ENCODE measurements around the gene ATG9B.

DNA sequence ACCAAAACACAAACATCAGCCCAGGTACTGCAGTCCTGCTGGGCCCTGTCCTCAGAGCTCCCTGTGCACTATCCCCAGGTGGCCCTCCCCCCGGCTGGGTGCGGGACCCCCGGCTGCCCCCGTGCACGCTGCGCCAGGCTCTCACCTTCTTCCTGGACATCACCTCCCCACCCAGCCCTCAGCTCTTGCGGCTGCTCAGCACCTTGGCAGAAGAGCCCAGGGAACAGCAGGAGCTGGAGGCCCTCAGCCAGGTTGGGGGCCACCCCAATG lies 14.3 kb downstream of the ATG9B start:
- TF ChIP-seq, protein P1, sequence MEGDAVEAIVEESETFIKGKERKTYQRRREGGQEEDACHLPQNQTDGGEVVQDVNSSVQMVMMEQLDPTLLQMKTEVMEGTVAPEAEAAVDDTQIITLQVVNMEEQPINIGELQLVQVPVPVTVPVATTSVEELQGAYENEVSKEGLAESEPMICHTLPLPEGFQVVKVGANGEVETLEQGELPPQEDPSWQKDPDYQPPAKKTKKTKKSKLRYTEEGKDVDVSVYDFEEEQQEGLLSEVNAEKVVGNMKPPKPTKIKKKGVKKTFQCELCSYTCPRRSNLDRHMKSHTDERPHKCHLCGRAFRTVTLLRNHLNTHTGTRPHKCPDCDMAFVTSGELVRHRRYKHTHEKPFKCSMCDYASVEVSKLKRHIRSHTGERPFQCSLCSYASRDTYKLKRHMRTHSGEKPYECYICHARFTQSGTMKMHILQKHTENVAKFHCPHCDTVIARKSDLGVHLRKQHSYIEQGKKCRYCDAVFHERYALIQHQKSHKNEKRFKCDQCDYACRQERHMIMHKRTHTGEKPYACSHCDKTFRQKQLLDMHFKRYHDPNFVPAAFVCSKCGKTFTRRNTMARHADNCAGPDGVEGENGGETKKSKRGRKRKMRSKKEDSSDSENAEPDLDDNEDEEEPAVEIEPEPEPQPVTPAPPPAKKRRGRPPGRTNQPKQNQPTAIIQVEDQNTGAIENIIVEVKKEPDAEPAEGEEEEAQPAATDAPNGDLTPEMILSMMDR (IDR thresholded peaks at IDR 0.05; ENCODE audit: insufficient read depth, low read length) = no peak
- TF ChIP-seq POLR2AphosphoS5 (IDR thresholded peaks at IDR 0.05; ENCODE audit: low read depth) = no peak
- TF ChIP-seq, protein P2, sequence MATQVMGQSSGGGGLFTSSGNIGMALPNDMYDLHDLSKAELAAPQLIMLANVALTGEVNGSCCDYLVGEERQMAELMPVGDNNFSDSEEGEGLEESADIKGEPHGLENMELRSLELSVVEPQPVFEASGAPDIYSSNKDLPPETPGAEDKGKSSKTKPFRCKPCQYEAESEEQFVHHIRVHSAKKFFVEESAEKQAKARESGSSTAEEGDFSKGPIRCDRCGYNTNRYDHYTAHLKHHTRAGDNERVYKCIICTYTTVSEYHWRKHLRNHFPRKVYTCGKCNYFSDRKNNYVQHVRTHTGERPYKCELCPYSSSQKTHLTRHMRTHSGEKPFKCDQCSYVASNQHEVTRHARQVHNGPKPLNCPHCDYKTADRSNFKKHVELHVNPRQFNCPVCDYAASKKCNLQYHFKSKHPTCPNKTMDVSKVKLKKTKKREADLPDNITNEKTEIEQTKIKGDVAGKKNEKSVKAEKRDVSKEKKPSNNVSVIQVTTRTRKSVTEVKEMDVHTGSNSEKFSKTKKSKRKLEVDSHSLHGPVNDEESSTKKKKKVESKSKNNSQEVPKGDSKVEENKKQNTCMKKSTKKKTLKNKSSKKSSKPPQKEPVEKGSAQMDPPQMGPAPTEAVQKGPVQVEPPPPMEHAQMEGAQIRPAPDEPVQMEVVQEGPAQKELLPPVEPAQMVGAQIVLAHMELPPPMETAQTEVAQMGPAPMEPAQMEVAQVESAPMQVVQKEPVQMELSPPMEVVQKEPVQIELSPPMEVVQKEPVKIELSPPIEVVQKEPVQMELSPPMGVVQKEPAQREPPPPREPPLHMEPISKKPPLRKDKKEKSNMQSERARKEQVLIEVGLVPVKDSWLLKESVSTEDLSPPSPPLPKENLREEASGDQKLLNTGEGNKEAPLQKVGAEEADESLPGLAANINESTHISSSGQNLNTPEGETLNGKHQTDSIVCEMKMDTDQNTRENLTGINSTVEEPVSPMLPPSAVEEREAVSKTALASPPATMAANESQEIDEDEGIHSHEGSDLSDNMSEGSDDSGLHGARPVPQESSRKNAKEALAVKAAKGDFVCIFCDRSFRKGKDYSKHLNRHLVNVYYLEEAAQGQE (IDR thresholded peaks at IDR 0.05; ENCODE audit: insufficient replicate concordance, low read depth) = no peak
- TF ChIP-seq SPI1 (IDR thresholded peaks at IDR 0.05; ENCODE audit: borderline replicate concordance, low read depth) = no peak
- TF ChIP-seq GABPA (IDR thresholded peaks at IDR 0.05; ENCODE audit: low read depth) = no peak

Measured in HL-60 (cell line).